HG02763 (cell line): Measurements from ENCODE around the gene UBR1.
"Not testable (repeated sequence)": the region's sequence is repeated elsewhere in the genome, so short reads cannot be mapped to it uniquely, and the experiment has no call there.

Experiments used
- ATAC-seq: cut with Tn5 transposase; IDR thresholded peaks from one replicate; pipeline ENCODE4 v1.9.1; 2021; ENCODE audit warnings: mild to moderate bottlenecking, moderate library complexity; ENCODE audit not compliant: unreplicated experiment

Gene UBR1

DNA sequence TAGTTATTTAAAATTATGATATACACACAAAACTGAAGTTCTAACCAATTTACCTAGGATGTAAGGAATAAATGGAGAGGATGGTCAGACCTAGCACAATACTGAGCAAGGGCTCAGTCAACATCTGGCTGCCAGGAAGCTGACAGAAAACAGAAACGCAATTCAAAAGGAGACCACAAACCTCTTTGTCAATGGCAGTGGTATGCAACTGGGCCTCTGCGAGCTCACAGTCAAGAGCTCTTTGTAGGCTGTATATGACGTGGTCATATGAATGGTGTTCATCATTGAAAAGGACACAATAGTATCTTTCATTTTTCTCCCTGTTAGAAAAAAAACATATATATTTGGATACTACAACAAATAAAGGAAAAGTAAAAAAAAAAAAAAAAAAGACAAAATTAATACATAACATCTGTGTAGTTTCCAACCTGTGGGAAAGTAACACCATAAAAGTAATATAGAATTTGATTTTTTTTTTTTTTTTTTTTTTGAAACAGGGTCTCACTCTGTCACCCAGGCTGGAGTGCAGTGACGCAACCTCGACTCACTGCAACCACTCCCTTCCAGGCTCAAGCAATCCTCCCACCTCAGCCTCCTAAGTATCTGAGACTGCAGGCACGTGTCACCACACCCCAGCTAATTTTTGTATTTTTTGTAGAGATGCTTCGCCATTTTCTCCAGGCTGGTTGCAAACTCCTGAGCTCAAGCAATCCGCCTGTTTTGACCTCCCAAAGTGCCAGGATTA, 37.9 kb downstream of the UBR1 start:
- ATAC-seq, result no peak

DNA sequence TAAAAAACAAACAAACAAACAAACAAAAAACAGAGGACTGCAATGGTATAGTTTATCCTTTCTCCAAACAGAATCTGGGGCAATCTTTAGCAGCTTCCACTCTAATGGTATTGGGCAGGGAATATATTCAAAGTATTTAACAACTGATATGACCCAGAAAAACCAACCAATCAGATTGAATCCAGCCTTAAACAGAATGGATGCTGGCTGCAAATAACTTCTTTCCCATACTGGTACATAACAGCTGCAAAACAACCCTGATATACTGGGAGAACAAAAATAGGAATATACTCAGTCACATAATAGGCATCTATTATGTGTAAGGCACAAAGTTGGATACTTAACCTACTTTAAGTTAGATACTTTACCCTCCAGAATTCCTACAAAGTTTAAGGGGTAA, 49.1 kb downstream of the UBR1 start:
- ATAC-seq, result no peak

DNA sequence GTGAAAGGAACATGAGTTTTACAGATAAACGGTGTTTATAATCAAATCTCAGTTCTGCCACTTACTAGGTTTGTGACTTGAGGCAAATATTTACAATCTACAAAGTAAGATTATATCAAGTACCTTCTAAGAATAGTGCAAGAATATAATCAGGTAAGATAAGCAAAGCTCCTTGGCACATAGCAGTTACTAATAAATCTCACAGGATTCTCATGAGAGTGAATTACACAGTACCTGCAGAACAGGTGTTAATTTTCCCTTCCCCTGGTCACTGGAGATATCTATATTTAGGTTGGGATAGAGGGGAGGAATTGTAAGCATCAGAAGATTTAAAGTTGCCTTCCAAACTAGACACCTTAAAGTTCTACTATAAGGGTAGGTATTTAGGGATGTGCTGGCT, 53.0 kb downstream of the UBR1 start:
- ATAC-seq, result no peak

DNA sequence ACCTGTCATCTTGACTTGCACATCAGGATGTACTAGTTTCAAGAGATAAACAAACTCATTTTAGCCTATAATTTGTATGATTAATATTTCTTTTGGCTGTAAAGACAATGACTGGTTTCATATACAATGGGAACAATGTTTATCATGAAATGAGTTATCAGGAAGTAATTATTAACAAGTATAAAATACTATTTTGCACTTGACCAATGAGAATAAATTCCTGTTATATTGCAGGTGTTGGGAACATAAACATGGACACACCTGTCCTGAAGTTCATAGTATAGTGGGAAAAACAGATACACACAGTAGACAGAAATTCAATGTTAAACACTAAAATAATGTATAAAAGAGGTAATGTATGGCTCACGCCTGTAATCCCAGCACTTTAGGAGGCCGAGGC, 56.9 kb downstream of the UBR1 start:
- ATAC-seq, result no peak

DNA sequence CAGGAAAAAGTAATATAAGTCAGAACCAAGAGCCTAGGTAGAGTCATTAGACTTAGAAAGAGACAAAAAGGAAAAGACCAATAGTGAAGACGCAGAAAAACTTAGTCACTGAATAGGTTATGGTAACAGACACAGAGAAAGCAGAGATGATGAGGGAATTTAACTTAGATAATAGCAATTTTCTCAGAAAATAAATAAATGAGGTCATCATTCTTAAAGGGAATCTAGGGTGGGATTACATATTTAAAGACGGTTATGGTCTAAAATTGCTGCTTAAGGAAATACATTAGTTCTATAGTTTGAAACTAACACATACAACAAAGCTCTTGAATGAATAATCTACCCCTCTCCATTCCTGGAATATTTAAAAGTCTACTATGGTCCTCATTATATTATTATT, 59.4 kb downstream of the UBR1 start:
- ATAC-seq, result no peak

DNA sequence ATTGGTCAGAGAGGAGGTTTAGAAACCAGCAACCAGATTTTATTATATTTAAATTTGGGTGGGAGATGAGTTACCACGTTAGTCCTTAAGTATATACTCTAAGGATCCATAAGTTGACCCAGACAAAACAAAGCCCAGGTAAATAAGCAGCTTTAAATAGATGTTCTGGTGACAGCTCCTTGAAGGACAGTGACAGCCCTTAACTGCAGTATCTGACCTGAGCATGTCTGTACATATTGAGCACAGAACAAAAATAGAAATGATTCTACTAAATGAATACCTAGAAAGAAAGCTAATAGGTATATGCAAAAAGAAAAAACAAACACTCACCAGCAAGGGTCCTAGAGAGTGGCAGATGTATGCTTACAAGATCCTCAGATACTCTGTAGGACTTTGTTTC, 63.0 kb downstream of the UBR1 start:
- no peak for ATAC-seq

DNA sequence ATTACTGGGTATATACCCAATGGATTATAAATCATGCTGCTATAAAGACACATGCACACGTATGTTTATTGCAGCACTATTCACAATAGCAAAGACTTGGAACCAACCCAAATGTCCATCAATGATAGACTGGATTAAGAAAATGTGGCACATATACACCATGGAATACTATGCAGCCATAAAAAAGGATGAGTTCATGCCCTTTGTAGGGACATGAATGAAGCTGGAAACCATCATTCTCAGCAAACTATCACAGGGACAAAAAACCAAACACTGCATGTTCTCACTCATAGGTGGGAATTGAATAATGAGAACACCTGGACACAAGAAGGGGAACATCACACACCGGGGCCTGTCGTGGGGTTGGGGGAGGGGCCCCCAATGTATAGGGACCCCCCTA, 64.8 kb downstream of the UBR1 start:
- ATAC-seq, result not testable (repeated sequence)

DNA sequence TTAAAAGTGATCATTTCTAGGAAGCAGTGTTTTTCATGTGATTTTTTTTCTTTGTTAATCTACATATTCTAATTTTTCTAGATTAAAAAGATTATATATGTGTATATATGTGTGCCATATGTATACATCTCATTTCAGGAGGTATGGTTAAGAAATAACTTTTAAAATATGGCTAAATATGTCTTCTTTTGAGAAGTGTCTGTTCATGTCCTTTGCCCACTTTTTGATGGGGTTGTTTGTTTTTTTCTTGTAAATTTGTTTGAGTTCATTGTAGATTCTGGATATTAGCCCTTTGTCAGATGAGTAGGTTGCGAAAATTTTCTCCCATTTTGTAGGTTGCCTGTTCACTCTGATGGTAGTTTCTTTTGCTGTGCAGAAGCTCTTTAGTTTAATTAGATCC, 70.6 kb downstream of the UBR1 start:
- ATAC-seq, result not testable (repeated sequence)

DNA sequence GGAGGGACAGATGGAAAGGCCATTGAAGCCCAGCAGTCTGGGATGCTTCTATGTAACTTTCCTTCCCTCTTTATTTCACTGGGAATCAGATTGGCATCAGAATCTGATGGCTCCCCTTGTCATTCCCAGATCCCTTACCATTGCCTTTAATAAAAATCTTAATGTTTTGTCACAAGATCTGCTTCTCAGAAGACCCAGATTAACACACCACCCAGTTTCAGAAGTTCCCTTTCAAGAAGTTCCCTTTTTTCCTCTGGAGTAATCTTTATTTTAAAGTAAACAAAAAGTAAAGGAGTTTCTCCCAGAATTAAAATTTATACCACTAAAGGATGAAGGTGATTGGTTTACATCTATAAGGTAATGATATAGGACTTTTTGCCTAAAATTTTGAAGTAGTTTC, 76.4 kb downstream of the UBR1 start:
- ATAC-seq, result no peak

DNA sequence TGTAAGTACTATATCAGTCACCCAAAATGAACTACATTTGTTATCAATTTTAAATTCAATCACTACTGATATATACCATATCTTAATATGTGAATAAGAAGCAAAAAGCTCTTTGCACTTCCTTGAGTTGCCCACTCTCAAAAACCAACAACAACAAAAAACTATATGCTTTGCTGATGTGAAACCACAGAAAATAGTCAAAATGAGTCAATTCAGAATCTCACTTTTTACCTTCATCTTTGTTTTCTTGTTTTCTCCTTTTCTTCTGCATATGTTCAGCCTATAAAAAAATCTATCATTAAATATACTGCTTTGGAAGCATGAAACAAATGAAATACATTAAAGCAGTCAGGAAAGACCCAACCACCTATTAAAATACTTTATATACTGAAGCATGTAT, 80.7 kb downstream of the UBR1 start:
- no peak for ATAC-seq

DNA sequence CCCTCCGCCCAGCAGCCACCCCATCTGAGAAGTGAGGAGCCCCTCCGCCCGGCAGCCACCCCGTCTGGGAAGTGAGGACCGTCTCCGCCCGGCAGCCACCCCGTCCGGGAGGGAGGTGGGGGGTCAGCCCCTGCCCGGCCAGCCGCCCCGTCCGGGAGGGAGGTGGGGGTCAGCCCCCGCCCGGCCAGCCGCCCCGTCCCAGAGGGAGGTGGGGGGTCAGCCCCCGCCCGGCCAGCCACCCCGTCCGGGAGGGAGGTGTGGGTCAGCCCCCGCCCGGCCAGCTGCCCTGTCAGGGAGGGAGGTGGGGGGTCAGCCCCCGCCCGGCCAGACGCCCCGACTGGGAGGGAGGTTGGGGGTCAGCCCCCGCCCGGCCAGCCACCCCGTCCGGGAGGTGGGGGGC, 91.2 kb downstream of the UBR1 start:
- ATAC-seq, result not testable (repeated sequence)

DNA sequence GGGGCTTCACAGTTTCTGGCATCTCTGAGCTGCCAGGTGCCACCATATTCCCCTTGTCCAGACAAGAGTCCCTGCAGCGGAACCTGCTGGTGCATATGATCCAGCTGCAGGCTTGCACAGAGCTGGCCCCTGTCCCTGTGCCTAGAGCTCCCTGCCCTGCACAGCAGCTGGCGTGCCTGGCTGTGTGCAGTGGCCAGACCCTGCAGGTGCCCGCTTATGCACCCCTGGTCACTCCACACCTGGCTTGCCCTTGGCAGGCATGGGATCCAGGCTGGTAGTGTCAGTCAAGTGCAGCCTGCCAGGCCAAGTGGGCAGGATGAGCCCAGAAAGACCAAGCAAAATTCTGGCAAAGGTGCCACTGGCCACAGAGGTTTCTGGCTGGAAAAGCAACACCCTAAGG, 96.6 kb downstream of the UBR1 start:
- ATAC-seq, result no peak

DNA sequence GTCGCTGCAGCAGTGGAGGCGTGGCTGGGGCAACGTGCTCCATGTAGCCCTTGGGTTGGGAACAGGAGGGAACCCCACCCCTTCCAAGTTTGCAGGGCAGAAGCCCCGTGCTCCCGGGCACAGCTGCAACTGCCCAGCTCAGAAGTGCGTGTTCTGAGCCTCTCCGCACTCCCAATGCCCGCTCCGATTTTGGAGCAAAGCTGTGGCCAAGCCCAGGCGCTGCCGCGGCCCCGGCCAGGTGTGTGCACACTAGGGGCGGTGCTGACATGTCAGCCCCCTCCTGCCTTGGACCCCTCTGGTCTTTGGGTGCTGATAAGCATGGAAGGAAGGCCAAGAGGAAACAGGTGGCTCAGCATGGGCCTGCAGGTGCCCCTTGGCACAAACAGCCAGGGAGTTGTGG, 97.7 kb downstream of the UBR1 start:
- no peak for ATAC-seq

DNA sequence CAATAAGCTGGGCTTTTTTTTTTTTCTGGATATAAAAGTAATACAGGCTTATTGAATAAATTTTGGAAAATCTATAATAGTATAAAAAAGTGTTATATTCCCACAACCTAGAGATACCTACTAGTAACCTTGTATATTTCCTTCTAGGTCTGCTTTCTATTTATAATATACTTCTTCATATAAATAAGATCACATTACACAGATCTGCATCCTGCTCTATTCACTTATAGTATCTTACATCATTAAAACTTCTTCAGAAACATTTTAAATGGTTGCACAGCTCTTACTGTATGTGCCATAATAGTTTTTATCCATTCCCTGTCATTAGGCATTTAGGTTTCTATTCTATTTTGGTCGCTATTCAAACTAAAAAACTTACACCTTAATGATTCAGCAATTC, 98.3 kb downstream of the UBR1 start:
- no peak for ATAC-seq

DNA sequence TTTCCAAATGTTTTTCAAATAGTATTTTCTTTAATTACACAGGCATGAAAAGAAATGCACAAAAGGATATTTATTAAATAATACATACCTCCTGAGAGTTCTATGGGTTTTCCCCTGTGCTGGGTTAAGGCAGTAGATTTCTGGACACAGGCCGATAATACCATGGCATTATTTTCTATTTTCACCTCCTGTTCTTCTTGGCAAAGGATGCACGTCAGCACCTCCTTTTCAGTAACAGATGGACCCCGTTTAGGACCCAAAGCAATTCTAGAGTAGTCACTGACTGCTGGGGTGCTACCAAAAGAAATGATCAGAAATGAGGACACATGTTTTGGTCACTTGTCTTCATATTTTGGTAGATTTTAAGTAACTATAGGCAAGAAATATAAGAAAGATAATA, 98.8 kb downstream of the UBR1 start:
- no peak for ATAC-seq

DNA sequence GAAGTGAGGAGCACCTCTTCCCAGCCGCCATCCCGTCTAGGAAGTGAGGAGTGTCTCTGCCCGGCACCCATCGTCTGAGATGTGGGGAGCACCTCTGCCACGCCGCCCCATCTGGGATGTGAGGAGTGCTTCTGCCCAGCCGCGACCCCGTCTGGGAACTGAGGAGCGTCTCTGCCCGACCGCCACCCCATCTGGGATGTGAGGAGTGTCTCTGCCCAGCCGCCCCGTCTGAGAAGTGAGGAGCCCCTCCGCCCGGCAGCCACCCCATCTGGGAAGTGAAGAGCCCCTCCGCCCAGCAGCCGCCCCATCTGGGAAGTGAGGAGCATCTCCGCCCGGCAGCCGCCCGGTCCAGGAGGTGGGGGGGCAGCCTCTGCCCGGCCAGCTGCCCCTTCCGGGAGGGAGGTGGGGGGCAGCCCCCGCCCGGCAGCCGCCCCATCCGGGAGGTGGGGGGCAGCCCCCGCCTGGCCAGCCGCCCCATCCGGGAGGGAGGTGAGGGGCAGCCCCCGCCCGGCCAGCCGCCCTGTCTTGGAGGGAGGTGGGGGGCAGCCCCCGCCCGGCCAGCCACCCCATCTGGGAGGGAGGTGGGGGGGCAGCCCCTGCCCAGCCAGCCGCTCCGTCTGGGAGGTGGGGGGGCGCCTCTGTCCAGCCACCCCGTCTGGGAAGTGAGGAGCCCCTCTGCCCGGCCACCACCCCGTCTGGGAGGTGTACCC, 100.8 kb downstream of the UBR1 start:
- ATAC-seq, result not testable (repeated sequence)

DNA sequence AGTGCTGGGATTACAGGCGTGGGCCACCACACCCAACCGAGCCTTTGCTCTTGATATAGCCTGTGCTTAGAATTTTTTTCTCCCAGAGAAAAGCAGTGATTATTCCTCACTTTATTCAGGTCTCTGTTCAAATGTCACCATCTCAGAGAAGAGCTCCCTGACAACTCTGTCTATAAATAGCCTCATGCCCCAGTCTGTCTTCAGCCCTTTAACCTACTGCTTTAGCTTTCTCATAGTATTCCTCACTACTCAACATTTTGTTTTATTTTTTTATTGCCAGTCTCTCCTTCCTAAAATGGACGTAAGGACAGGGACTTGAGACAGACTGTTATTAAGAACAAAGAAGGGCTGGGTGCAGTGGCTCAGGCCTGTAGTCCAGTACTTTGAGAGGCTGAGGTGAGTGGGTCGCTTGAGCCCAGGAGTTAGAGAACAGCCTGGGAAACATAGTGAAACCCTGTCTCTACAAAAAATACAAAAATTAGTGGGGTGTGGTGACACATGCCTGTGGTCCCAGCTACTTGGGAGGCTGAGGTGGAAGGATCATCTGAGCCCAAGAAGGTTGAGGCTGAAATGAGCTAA, 106.5 kb downstream of the UBR1 start:
- no peak for ATAC-seq

DNA sequence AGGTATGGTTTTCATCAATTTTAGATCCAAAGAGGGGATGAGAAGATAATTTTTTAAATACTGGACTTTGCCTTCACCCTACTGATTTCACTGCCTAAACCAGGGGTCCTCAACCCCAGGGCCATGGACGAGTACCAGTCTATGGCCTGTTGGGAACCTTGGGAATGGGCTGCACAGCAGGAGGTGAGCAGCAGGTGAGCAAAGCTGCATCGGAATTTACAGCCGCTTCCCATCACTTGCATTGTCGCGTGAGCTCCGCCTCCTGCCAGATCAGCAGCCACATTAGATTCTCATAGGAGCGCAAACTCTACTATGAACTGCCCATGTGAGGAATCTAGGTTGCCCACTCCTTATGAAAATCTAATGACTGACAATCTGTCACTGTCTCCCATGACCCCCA, 109.0 kb downstream of the UBR1 start:
- ATAC-seq, result no peak

DNA sequence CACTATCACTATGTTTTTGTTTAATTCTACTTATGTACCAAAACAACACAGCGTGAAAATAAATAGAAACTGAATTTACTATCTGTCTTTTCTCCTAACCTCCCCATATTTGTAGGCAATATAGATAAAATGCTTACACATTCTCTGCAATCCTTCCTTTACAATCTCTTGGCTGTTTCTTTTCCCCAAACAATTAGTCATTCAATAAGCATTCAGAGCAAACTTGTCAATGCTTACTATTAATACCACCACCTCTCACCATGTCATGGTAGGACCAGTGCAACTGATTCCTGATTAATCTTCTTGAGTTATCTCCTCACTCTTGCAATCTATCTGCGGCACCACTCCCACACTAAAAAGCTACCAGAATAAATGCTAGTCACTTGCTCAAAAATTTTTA, 111.3 kb downstream of the UBR1 start:
- ATAC-seq, result no peak

DNA sequence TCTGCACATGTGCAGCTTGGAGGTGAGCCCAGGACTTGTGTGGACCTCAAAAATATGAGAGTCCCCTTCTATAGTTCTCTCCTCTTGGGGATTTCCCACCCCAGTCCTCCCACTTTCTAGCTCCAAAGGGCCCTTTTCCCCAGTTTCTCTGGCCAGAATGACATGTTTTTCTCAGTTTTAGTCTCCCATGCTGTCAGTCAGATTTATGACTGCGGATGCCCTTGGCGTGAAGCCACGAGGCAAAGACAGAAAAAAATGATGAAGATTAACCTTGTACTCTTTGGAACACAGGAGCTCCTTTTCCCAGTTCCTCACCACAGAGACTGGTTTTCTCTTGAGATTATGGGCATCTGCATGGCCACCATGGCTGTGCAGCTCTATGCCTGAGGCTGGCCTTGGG, 113.2 kb downstream of the UBR1 start:
- no peak for ATAC-seq

DNA sequence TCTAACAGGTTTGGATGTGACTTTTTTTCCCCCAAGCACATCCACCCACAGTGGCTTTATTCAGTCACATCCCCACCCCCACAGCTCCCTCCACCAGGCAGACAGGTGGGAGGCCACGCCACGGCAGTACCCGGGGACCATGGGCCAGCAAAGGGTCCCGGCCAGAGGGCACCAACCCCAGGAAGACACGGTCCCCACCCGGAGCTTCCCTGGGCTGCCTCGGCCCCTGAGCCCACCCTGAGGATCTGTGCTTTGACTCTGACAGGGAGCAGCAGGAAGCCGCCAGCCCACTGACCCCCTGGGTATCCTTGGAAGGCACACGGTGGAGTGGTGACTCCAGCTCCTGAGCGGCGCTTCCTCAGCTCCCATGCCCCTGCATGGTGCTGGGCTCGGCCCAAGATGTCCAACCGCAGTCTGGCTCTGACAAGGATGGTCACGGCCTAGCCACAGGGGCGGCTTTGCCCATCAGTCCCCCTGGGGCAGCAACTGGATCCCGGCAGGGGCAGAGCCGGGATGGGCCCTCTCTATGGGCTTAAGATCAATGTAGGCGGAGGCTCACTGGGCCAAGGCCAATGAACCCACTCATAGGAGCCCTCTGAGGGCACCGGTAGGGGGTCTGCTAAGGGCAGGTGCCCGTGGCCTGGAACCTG, 119.0 kb downstream of the UBR1 start:
- no peak for ATAC-seq

DNA sequence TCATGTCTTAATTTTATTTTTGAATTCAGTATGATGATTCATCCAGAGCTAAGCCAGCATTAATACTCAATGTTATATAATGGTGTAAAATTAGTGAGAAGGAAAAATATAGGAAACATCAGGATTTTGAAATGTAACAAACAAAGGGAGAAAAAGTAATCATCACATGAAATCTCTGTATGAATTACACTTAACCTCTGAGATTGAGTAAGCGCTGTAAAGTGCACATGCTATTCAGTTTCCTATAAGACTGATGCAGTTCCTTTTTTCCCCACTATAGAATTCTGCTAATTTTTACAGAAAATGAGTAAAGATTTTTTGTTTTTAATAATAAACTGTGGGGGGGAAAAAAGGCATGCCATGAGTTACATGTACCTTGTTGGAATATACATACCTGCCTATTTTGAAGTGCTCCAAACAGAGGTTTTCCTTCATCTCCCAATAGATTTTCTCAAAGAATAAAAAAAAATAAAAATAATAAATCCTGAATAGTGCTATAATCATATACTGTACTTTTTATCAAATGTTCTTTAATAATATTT, 121.3 kb downstream of the UBR1 start:
- ATAC-seq, result no peak
